HG02973 (cell line): Measurements from ENCODE around the gene PCP4L1.
"Not testable (repeated sequence)": the region's sequence is repeated elsewhere in the genome, so short reads cannot be mapped to it uniquely, and the experiment has no call there.

Experiments used
- ATAC-seq: cut with Tn5 transposase; IDR thresholded peaks from one replicate; pipeline ENCODE4 v1.9.1; 2021; ENCODE audit warnings: moderate library complexity; ENCODE audit not compliant: unreplicated experiment

Gene PCP4L1

DNA sequence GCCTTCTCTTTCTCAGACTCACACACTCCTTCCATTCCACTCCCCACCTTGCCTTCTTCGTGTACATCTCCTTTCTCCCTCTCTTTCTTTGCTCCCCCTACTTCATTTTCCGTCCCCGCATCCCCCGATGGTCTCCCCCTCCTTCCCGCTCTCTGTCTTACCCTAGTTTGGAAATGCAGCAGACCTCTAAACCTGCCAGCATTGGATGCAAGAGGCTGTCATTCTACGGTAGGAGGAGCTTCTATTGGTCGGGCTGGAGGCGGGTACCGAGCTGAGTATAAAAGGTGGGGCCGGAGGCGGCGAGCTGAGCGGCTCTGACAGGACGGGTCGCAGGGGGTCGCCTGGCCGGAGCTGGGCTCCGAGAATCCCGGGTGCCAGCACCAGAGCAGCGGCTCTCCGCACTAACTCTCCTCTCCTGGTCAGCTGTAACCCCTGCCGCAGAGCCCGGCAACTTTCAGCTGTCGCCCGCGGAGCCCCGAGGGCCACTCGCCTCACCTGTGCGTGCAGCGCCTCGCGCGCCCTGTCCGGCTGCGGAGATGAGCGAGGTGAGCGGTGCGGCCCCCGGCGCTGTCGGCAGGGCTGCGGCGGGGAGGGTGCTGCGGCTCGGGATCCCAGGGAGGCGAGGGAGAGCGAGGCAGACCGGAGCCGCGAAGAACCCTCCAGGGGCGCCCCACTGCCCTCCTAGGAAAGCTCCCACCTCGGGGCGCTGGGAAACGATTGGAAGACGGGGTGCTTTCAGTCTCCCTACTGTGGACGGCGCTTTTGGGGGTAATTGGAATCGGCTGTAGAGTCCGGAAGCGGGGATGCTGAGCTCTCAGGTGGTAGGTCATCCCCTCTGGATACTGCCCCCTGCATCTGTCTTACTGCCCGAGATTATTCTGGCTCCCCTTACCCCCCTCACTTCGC is at the start of gene PCP4L1:
Gene PCP4L1, plus strand, starts transcription at position 307 of the 906 bp plus-strand sequence. Its CDS starts 230 bp downstream, at position 537.
- ATAC-seq, result no peak

DNA sequence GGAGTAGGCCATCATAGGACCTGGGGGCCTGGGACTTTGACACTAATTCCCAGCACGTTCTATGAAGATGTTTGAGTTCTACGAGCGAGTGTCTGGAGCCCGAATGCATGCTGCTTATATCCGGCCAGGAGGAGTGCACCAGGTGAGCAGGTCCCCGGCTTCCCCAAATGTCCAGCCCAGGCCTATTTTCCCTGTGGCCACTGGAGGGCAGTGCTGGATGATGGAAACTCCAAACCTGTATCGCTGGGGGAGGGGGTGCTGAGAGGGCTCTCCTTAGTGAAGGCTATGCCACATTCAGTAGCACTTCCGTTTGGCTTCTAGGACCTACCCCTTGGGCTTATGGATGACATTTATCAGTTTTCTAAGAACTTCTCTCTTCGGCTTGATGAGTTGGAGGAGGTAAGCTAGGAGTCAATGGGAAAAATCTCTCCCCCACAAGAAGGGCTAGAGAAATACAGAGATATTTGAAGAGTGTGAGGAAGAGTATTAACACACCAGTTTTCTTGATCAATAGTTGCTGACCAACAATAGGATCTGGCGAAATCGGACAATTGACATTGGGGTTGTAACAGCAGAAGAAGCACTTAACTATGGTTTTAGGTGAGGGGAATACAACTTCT is 48.6 kb upstream of the PCP4L1 start:
- ATAC-seq, result peak; percentile 74

DNA sequence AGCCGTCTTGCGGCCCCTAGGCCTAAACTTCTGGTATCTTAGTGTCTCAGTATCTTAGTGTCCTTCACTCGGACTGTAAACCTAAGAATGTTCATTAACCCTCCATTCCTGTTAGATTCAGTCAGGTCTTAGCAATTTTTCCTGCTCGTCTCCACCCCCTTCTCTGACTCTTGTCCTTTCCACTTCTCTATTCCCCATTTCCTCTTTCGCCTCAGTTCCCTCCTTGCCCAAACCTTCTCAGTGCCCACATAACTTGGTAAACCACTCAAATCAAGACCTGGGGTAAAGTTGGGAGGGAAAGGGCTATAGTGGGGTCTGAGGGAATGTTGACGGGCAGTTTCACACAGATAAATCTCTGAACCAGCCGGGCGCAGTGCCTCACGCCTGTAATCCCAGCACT is 44.2 kb upstream of the PCP4L1 start:
- no peak for ATAC-seq

DNA sequence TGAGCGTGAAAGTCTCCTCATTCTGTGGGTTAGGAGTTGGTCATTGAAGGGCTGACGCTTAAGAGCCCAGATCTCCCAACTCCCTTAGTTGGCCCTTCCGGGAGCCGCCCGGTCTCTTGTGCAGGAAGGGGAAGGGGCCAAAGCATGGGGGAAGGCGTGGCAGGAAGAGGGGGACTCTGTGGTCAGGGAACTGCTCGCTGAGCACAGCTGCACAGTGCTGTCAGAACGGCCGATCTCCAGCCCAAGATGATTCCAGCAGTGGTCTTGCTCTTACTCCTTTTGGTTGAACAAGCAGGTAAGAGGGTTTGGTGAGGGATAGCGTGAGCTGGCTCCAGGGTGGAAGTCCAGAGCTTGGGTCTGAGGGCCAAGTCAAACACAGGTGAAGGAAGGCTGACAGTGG is 43.5 kb upstream of the PCP4L1 start, which contains the start of gene FCER1G:
Gene FCER1G, plus strand, starts transcription at position 220 of the 400 bp plus-strand sequence. Its CDS starts 27 bp downstream, at position 247.
- ATAC-seq, result no peak

DNA sequence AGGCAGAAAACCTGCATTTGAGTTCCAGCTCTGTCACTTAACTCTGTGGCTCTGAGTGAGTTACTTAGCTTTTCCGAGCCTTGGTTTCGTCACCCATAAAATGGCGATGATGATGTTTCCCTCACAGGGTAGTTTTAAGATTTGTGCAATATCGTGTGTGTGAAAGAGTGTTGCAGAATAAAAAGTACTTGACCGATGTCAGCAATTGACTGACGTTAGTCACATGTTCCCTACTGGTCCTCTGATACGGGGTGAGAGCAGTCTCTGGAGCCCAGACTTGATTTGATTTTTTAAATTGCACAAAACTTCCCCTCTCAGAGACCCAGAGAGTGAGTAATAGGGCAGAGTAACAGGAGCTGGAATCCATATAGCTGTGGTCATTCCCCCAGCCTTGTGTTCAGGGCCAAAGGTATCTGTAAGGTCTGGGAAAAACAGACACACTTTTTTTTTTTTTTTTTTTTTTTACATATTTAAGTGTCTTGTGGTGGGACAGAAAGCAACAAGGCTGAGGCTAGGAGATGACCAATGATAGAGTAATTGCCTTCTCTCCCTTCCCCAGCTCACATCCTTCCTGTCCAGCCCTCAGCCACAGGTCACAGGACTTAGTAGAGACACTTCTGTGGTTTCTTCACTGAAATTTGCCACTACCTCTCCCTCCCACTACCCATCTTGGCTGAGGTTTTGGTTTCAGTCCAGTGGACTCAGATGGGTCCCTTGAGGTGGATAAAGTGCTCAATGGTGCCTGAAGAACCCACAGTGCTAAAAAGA is 41.4 kb upstream of the PCP4L1 start:
- peak; percentile 60 for ATAC-seq

DNA sequence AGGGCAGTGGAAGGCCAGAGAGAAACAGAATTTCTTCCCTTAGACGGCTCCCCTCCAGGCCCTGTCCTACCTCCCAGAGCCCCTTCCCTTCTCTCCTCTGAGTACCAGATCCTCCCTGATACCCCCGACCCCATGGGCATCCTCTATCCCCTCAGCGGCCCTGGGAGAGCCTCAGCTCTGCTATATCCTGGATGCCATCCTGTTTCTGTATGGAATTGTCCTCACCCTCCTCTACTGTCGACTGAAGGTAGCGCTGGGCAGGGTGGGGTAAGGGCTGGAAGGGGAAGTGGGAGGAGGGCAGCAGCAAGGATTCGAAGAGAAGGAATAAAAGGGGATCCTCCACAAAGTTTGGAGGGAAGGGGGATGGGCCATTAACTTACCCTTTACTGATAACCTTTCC is 40.7 kb upstream of the PCP4L1 start:
- ATAC-seq, result no peak

DNA sequence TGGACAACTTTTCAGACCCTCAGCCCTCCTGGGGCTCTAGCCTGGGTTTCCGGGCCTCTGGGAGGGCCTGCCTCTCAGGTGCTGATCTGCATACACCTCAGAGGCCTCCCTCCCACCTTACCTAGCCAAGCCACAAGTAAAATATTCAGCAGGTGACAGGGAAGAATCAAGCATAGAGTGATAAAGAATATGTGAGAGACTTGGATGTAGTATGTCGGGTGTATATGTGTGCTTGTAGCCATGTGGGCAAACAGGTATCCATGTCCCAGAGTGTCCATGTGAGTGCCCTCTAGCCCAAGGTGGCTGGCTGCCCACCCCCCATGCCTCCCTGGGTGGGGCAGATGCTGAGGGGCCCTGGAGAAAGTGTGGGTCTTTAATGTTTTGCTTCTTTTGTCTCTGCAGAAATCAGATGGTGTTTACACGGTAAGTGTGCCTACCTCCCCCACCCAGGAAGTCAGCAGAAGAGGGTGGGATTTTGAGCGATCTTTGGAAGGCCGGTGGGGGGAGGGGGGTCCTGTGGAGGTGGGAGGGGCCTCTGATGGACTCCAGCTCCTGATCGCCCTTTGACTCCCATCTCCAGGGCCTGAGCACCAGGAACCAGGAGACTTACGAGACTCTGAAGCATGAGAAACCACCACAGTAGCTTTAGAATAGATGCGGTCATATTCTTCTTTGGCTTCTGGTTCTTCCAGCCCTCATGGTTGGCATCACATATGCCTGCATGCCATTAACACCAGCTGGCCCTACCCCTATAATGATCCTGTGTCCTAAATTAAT is 40.1 kb upstream of the PCP4L1 start:
- no peak for ATAC-seq

DNA sequence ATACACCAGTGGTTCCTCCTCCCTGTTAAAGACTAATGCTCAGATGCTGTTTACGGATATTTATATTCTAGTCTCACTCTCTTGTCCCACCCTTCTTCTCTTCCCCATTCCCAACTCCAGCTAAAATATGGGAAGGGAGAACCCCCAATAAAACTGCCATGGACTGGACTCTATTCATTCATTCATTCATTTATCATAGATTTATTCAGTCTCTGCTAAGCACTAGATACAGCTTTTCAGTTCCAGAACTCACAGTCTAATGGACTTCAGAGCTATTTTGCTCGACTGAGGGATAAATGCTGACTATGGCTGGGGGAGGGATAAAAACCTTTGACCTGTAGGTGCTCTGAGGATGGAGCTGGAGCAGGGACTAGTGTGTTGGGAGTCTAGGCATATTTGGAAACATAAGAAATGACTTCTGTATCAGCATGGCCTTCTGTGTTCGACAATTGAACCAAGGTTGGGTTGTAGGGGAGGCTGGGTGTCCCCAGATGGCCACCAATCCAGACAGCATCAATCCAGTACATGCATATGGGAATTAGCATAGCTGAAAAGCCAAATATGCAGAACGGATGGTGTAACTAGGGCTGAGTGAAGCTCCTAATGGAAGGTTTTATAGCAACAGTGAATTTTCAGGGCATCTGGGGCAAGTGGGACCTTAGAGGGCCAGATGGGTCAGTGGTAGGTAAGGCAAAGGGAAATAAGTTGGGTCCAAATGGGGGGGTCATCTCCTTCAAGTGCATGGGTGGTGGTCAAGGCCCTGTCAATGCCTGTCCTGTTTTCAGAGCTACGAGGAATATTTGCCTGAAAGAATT is 39.3 kb upstream of the PCP4L1 start:
- ATAC-seq, result no peak

DNA sequence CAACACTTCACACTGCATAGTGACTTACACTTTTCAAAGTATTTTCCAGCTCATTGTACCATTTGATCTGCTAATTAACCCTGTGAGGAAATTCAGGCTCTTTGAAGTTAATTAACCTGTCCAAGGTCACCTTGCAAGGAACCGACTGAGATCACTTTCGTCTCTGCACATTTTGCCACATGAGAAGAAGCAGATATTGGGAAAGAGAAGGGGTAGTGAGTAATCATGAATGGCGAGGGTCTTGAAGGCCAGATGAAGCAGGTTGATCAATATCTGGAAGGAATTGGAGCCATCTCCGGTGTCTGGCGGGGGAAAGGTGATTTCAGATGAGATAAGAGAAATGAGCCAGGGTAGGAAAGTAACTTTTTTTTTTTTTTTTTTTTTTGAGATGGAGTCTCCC is 38.5 kb upstream of the PCP4L1 start:
- no peak for ATAC-seq

DNA sequence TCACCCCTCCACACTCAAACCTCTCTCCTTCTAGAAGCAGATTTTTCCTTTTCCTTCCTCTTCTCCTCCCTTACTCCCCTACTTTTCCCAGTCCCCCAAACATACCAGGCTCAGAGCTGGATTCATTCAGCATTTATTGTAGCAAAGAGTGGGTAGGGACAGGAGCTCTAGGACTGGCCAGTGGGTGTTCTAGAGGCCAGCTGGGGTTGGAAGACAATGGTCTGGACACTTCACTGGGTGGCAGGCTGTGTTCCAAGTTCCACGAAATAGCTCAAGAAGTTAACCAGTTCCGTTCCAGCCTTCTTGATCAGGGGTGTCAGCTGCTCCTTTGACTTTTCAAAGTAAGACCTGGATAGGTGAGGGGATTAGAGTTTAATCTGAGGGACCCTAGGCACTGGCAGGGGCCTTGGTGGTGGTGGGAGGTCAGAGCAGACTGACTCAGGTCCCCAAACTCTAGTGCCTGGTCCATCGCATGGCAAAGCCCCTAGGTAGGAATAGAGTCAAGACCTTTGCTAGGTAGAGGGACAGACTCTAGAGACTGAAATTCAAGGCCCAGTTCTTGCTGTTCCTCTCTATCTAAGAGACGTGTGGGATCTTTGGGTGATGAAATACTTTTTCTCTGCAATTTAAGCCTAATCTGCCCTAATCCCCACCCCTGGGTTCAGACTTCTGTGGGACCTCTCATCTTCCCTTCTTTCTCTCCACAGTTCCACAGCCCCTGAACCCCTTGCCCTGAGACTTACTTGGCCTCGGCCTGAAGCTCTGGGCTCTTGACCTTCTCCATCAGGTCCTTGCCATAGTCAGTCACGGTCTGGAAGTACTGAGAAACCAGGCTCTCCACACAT is 36.1 kb upstream of the PCP4L1 start:
- ATAC-seq, result no peak

DNA sequence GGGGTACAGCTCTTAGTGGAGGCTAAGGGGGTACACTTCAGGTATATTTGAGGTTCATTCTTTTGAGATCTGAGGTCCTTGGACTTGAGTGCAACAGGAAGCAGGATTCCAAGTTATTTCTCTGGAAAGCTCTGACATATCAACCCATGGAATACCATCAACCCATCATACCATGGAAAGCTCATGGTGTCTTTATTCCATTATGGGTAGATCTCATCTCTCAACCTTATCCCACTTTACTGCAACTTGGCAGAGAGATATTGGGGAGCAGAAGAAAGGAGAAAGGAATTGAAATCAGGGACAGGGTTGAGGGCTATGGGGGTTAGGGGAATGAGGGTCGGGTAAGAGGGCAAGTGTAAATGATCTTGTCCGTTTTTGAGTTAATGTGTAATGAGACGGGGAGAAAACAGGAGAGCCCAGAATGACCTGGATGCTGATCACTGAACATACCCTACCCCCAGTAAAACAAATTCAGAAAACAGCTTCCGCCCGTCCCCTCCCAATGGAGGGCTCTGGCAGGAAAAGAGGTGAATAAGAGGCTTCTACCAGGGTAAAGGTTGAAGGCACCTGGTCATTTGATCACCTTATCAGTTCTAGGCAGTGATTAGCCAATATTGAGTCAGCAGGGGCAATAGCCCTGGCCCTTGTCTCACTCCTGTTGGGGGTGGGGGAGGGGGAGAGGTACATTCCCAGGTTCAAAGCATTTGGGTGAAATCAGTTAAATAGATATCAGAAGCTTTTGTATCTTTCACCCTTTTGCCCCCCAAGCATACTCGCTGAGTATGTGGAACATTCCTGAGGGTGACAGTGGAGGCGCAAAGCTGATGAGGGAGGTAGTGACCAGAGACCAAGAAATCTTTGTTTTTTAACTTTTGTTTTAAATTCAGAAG is 34.5 kb upstream of the PCP4L1 start:
- no peak for ATAC-seq

DNA sequence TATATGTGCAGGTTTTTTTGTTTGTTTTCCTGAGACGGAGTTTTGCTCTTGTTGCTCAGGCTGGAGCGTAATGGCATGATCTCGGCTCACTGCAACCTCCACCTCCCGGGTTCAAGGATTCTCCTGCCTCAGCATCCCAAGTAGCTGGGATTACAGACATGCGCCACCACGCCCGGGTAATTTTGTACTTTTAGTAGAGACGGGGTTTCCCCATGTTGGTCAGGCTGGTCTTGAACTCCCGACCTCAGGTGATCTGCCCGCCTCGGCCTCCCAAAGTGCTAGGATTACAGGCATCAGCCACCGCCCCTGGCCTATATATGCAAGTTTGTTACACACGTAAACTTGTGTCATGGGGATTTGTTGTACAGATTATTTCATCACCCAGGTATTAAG is 33.9 kb upstream of the PCP4L1 start:
- not testable (repeated sequence) for ATAC-seq

DNA sequence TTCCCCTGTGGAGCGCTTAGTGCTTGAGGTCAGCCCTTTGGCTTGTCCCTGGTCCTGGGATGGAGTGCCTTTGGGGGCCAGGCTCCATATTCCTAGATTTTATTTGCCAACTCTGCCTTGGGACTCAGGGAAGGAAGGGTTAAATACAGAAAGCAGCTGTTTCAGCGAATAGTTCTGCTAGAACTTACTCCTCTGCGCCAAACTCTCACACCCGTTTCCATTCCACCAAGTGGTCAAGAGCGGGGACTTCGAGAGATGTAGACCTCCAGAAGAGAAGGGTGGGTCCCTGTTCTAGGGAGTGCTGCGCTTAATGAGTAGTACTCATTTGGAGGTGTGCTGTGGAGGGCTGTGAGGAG is 33.4 kb upstream of the PCP4L1 start:
- ATAC-seq, result no peak

DNA sequence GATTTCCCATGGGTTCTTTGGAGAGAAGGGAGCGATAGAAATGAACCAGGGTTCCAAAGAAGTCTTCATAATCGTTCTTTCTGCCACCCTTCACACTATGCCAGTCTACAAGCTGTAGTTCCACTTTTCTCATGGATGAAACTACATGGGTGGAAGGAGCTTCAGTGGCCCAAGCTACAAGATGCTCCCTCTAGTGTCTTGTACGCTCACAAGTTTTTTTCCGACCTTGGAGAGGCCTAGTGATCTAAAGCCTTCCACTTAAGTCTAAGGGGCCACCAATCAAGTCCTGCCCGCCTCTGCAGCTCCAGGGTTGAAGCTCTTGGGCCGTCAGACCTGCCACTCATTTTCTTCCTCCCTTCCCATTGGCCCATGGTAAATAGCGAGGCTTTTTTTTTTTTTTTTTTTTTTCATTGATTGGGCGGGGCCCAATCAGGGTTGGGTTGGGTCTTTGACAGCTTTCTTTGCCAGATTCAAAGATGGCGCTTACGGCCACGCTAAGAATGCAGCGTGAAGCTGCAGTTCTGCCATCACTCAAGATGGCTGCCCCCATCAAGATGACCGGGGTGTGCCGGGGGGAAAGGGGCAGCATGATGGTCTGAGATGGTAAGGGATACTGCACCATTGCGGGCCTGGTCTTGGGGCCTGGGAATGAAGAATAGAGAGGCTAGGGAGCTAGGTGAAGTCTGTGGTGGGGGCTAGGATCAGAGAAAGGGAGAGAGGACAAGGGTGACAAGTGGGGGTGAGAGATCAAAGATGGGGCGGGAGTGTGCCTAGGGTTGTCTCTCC is 32.8 kb upstream of the PCP4L1 start, which contains the start of gene TOMM40L:
Gene TOMM40L, plus strand, starts transcription at position 527 of the 786 bp plus-strand sequence. CDS start 430 bp downstream, outside the sequence.
- ATAC-seq, result peak; percentile 86

DNA sequence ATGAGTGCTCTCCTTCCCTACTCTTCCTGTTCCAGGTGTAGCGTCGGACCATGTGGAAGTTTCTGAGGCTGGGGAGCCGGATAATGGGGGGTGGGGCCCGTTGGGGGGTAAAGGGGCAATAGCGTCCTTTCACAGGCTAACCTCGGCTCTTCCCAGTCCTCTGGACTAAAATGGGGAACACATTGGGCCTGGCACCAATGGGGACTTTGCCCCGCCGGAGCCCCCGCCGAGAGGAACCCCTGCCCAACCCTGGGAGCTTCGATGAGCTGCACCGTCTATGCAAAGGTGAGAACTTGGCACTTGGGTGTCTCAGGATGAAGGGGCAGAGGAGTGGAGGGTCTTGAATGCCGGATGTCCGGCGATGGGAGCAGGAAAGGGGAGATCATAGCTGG is 32.2 kb upstream of the PCP4L1 start:
- ATAC-seq, result no peak

DNA sequence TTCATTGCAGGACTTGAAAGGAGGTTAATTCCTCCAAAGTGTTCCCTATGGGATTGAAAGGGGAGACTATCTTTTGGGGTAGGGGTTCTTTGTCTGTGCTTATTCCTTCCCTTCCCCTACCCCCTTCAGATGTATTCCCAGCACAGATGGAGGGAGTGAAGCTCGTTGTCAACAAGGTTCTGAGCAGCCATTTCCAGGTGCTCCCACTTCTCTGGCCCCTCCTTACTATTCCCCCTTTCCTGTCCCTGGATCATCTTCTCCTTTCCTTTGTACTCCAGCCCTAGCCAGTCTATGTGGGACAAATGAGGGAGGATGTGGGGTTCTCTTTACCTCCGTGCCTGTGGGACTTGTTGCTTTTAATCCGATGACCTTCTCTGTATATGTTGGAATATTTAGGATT is 31.8 kb upstream of the PCP4L1 start:
- no peak for ATAC-seq

DNA sequence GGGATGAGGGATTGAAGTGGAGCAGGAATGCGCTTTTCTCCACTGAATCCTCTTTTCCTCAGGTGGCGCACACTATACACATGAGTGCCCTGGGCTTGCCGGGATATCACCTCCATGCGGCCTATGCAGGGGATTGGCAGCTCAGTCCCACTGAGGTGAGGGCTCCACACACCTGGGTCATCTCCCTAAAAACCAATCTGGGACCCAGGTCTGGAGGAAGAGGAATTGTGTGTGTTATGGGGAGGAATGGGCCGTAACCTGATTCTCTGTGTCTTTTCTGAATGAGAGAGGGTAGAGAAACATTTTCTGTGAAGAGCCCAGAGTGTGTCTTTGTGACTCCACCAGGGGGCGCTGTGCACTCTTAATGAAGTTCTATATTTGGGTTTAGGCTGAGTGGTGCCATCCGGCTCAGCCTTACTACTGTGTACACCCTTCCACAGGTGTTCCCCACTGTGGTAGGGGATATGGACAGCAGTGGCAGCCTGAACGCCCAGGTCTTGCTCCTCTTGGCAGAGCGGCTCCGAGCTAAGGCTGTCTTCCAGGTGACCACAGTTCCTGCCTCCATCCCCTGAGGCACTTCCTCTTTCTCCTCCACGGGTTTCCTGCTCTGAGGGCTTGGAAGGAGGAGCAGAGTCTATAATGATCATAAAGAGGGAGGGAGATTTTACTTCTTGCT is 31.2 kb upstream of the PCP4L1 start:
- peak; percentile 30 for ATAC-seq
